Esophagus squamous epithelium (tissue), 5 donors: ENCODE data around the gene TAS1R2. TPM values are rescaled to one million over a fixed set of nuclear protein-coding genes. Genes with fewer than 3 reads are reported as not detected.

Source experiments
- DNase-seq: peaks from one replicate; lab custom pipeline; 2025; lab: John Stamatoyannopoulos, UW
- H3K27ac ChIP-seq, 4 donors: fragments of 200-600 bp; sonication (generic); one replicate each; pipeline ENCODE4 v1.5.1; 2016 to 2019; ENCODE audit warnings: mild to moderate bottlenecking in 1 of 4
- H3K27me3 ChIP-seq, 4 donors: fragments of 200-600 bp; sonication (generic); 1 replicate in 3 of 4; 2 replicates in 1 of 4; pipeline versions ENCODE4 v1.5.1 to v1.6.0; 2017 to 2021; ENCODE audit warnings: antibody characterized with exemption in 1 of 4
- H3K36me3 ChIP-seq, 3 donors: fragments of 200-600 bp; sonication (generic); one replicate each; pipeline ENCODE4 v1.5.1; 2016 to 2019
- H3K4me1 ChIP-seq, 3 donors: fragments of 200-600 bp; sonication (generic); one replicate each; pipeline ENCODE4 v1.5.1; 2017 to 2019
- H3K4me3 ChIP-seq, 4 donors: fragments of 200-600 bp; sonication (generic); 1 replicate in 3 of 4; 2 replicates in 1 of 4; pipeline ENCODE4 v1.5.1; 2016 to 2019; ENCODE audit warnings: mild to moderate bottlenecking in 2 of 4, moderate library complexity in 1 of 4
- H3K9me3 ChIP-seq, 3 donors: fragments of 200-600 bp; sonication (generic); one replicate each; pipeline ENCODE4 v1.5.1; 2016 to 2019
- CTCF ChIP-seq, 6 experiments: fragments of 450-650 bp in 4 of 6; fragments of 200-600 bp in 2 of 6; sonication (generic) in 2 of 6; IDR thresholded peaks; one replicate each; pipeline ENCODE4 v1.5.1; 2016 to 2019; ENCODE audit warnings: antibody characterized with exemption in 6 of 6, mild to moderate bottlenecking in 4 of 6, moderate library complexity in 4 of 6
- POLR2A ChIP-seq, 4 donors: fragments of 450-650 bp; IDR thresholded peaks; one replicate each; pipeline ENCODE4 v1.6.1; 2017; ENCODE audit warnings: antibody characterized with exemption in 4 of 4, mild to moderate bottlenecking in 4 of 4, moderate library complexity in 3 of 4
- WGBS, 2 donors: methylation state at CpG; one replicate each; pipeline ENCODE4 v1.1.5; 2018; 5-methylcytosine and 5-hydroxymethylcytosine counted together
- intact Hi-C: fragments of 100-400 bp; cut with DNase I; formaldehyde crosslinking; loops from one replicate; pipeline ENCODE4 v1.15.0; 2022
- total RNA-seq, 4 donors: library from RNA; depleted of rRNA; stranded (reverse); fragments of >200 nt; gene quantifications; one replicate each; pipeline ENCODE4 v1.1.0, GENCODE V29; 2016
- donor health status: DM: yes; HTN: yes; CAD: no.

Gene TAS1R2
- not detected for total RNA-seq

- peaks cover 0 to 13% (median 0%) of the 10 kb centered on the region in 4 donors for H3K27me3 ChIP-seq
- TF ChIP-seq CTCF (IDR thresholded peaks at IDR 0.05) (no peak), POLR2A (IDR thresholded peaks at IDR 0.05) (no peak)
- no peak for DNase-seq
- intact Hi-C loops, result no loop called here
- no peaks in the 10 kb centered on the region for H3K9me3 ChIP-seq
- H3K4me1 ChIP-seq, result no peaks in the 10 kb centered on the region
- 45% methylated on average over 2 of the region's 4 CpGs; no CpG with 5 or more reads in 1 of the 2 donors for WGBS, 2 donors
- no peak within 1 kb of the TSS for H3K27ac ChIP-seq
- no peak within 1 kb of the TSS for H3K4me3 ChIP-seq
- H3K36me3 ChIP-seq, result no peaks in the 10 kb centered on the region
These were observed at the start of gene TAS1R2 for GRCh38 chr1:18859560-18859959. TAS1R2 (minus strand) TSS chr1:18859660; CDS start chr1:18859660, 0 bp downstream.

GRCh38 chr1:18907917-18908845 is 48.7 kb upstream of the TAS1R2 start:
- Histone ChIP-seq H3K27me3 (no peaks in the 10 kb centered on the region), H3K9me3 (no peaks in the 10 kb centered on the region), H3K36me3 (peaks cover 7 to 88% (median 35%) of the 10 kb centered on the region in 3 donors), H3K27ac (peak overlapping the region; percentile 38 to 82 (median 58)), H3K4me3 (no peak overlapping the region), H3K4me1 (peaks cover 4 to 37% (median 19%) of the 10 kb centered on the region in 3 donors)
- no peak for DNase-seq
- TF ChIP-seq POLR2A (IDR thresholded peaks at IDR 0.05), result no peak
- TF ChIP-seq CTCF (IDR thresholded peaks at IDR 0.05), result no peak
- WGBS, 2 donors, result 47 to 51% methylated on average over 12 to 21 of the region's 22 CpGs
- intact Hi-C loops, result loop anchor here (5.0 kb wide), 1 partner anchor 184 kb away; no protein-coding TSS in a partner anchor

GRCh38 chr1:18907021-18907916 is 47.8 kb upstream of the TAS1R2 start:
- TF ChIP-seq POLR2A (IDR thresholded peaks at IDR 0.05) (no peak), CTCF (IDR thresholded peaks at IDR 0.05) (peak; percentile 80 to 91 (median 86))
- 38 to 47% methylated on average over 3 to 14 of the region's 16 CpGs for WGBS, 2 donors
- Histone ChIP-seq H3K36me3 (peaks cover 7 to 79% (median 35%) of the 10 kb centered on the region in 3 donors), H3K9me3 (no peaks in the 10 kb centered on the region), H3K27me3 (no peaks in the 10 kb centered on the region), H3K4me3 (peak overlapping the region in 1 of 4 donors; percentile 16), H3K27ac (peak overlapping the region; percentile 38 to 82 (median 58)), H3K4me1 (peaks cover 4 to 32% (median 15%) of the 10 kb centered on the region in 3 donors)
- DNase-seq, result no peak
- intact Hi-C loops, result loop anchor here (5.0 kb wide), 1 partner anchor 185 kb away; no protein-coding TSS in a partner anchor

GRCh38 chr1:18903291-18903756 is 43.9 kb upstream of the TAS1R2 start:
- intact Hi-C loops, result loop anchor here (5.0 kb wide), 1 partner anchor 64 kb away; no protein-coding TSS in a partner anchor
- peak overlapping the region; percentile 66 to 91 (median 78) for H3K4me3 ChIP-seq
- no peak for DNase-seq
- peaks cover 4 to 69% (median 31%) of the 10 kb centered on the region in 3 donors for H3K4me1 ChIP-seq
- TF ChIP-seq POLR2A (IDR thresholded peaks at IDR 0.05) (no peak), CTCF (IDR thresholded peaks at IDR 0.05) (no peak)
- WGBS, 2 donors, result 18 to 39% methylated on average over 7 to 8 of the region's 8 CpGs
- H3K36me3 ChIP-seq, result peaks cover 2 to 47% (median 6%) of the 10 kb centered on the region in 3 donors
- no peaks in the 10 kb centered on the region for H3K9me3 ChIP-seq
- no peaks in the 10 kb centered on the region for H3K27me3 ChIP-seq
- peak overlapping the region; percentile 93 to 97 (median 95) for H3K27ac ChIP-seq
